ENCODE data around the gene ACVR1B.

ACVR1B gene

GRCh38 chr12:51951199-51951842, at the start of gene ACVR1B:
TSS of gene ACVR1B (plus strand) at chr12:51951699. CDS start at chr12:51951744, 45 bp downstream.
- DNase-seq, result peak; percentile 87

GRCh38 chr12:51901881-51902280, 49.6 kb upstream of the ACVR1B start:
- DNase-seq, result no peak

GRCh38 chr12:51904951-51905470, 46.5 kb upstream of the ACVR1B start:
- no peak for DNase-seq

GRCh38 chr12:51905471-51906429, 45.7 kb upstream of the ACVR1B start:
- DNase-seq, result no peak

- no peak for DNase-seq
Observed at GRCh38 chr12:51906430-51907082, 44.9 kb upstream of the ACVR1B start.

GRCh38 chr12:51907083-51907855, 44.2 kb upstream of the ACVR1B start, which contains the start of gene ACVRL1:
TSS of gene ACVRL1 (plus strand) at chr12:51907504. CDS start at chr12:51912475, 4,971 bp downstream.
- DNase-seq, result no peak

GRCh38 chr12:51907856-51908425, 43.6 kb upstream of the ACVR1B start:
- DNase-seq, result no peak

GRCh38 chr12:51908876-51909592, 42.5 kb upstream of the ACVR1B start:
- DNase-seq, result no peak

GRCh38 chr12:51910168-51910567, 41.3 kb upstream of the ACVR1B start:
- no peak for DNase-seq

- no peak for DNase-seq
Observed at GRCh38 chr12:51910691-51911090, 40.8 kb upstream of the ACVR1B start.

GRCh38 chr12:51911307-51911706, 40.2 kb upstream of the ACVR1B start:
- no peak for DNase-seq

GRCh38 chr12:51911788-51912711, 39.4 kb upstream of the ACVR1B start:
- no peak for DNase-seq

- DNase-seq, result no peak
Observed at GRCh38 chr12:51913071-51914033, 38.1 kb upstream of the ACVR1B start.

GRCh38 chr12:51914034-51914923, 37.2 kb upstream of the ACVR1B start:
- no peak for DNase-seq

- no peak for DNase-seq
Observed at GRCh38 chr12:51915003-51915625, 36.4 kb upstream of the ACVR1B start.

- no peak for DNase-seq
Observed at GRCh38 chr12:51915951-51916350, 35.5 kb upstream of the ACVR1B start.

- no peak for DNase-seq
Observed at GRCh38 chr12:51917041-51917590, 34.4 kb upstream of the ACVR1B start.

Data from stimulated activated CD4-positive, alpha-beta T cell treated with anti-CD3 and anti-CD28 coated beads, Interleukin-12 subunit alpha, Interleukin-12 subunit beta, amount 100 ng/mL, for 4 hours (primary cell).